GM19438 (cell line): ENCODE measurements around the gene PRAMEF27.
"Not testable (repeated sequence)": the region's sequence is repeated elsewhere in the genome, so short reads cannot be mapped to it uniquely, and the experiment has no call there.

Source experiments
- ATAC-seq: cut with Tn5 transposase; IDR thresholded peaks from one replicate; pipeline ENCODE4 v1.9.1; 2021; ENCODE audit warnings: low read depth; ENCODE audit not compliant: unreplicated experiment

Gene PRAMEF27

GRCh38 chr1:13056475-13056874 lies at the start of gene PRAMEF27:
Gene PRAMEF27, minus strand, starts transcription at chr1:13056575. Its CDS starts 2,916 bp downstream, at chr1:13053659.
- not testable (repeated sequence) for ATAC-seq

DNA sequence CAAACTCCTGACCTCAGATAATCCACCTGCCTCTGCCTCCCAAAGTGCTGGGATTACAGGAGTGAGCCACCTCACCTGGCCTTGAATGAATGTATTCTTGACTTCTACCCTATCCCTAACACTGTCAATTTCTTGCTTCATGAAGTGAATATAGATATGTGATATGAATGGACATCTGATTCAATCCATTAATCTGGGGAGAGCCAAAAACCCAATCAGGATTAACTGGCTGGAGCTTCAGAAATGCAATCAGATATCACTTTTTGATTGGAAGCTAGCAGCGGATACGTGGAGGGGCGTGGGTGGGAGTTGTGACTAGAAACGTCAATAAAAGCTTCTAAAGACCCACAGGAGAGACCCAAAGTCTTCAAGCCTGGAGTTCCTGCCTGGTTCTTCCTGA lies 14.1 kb upstream of the PRAMEF27 start, which contains the start of gene PRAMEF25:
PRAMEF25 (plus strand) TSS at position 301 of the 400 bp plus-strand sequence. CDS start 2,920 bp downstream, outside the sequence.
- not testable (repeated sequence) for ATAC-seq

GRCh38 chr1:13019846-13020245 lies 36.5 kb downstream of the PRAMEF27 start:
- not testable (repeated sequence) for ATAC-seq

DNA sequence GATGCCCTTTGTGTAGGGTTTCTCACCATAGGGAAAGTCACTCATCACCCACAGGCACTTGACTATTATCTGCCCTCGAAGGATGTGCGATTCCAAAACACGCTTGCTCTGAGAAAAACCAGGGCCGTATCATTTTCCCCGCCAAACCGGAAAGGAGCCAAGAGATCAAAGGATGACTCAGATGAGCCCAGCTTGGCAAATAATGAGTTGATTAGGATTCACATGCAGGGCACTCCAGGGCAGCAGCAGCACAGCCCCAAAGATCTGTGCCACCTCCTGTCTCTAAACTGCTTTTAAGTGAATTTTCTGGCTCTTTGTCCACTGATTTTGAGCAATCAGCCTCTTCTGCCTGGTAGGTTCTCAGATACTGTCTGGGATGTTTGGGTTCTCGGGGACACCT lies 44.4 kb downstream of the PRAMEF27 start:
- ATAC-seq, result not testable (repeated sequence)

GRCh38 chr1:13009348-13009747 lies 47.0 kb downstream of the PRAMEF27 start:
- ATAC-seq, result not testable (repeated sequence)

DNA sequence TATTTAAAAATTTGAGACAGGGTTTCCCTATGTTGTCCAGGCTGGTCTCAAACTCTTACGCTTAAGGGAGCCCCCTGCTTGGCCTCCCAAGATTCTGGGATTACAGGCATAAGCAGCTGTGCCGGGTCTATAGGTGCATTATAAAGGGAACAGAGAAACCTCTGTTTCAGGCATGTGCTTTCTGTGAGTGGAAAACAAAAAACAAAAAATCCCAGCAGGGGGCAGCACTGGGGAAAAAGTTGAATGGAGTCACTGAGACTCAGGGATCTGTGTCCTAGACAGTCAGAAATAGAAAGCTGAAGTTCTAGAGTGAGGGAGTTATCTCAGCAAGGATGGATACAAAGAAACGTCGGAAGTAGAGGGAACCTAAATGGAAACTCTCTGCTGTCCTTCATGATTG lies 50.6 kb downstream of the PRAMEF27 start:
- not testable (repeated sequence) for ATAC-seq
